NCI-H526 treated with DMSO at 0.1 percent for 48 hours (cell line): Measurements from ENCODE around the gene LCOR.
"Not testable (repeated sequence)": the region's sequence is repeated elsewhere in the genome, so short reads cannot be mapped to it uniquely, and the experiment has no call there.

Source experiments
- DNase-seq: peaks from one replicate; lab custom pipeline; 2025; lab: John Stamatoyannopoulos, UW

LCOR gene

DNA sequence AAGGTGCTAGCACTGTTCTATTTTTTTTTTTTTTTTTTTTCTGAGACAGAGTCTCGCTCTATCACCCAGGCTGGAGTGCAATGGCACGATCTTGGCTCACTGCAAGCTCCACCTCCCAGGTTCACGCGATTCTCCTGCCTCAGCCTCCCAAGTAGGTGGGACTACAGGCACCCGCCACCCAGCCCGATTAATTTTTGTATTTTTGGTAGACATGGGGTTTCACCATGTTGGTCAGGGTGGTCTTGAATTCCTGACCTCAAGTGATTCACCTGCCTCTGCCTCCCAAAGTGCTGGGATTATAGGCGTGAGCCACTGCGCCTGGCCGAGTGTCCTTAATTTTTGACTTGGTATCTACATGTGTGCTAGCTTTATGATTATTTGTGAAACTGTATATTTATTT lies 201.7 kb downstream of the LCOR start:
- not testable (repeated sequence) for DNase-seq

DNA sequence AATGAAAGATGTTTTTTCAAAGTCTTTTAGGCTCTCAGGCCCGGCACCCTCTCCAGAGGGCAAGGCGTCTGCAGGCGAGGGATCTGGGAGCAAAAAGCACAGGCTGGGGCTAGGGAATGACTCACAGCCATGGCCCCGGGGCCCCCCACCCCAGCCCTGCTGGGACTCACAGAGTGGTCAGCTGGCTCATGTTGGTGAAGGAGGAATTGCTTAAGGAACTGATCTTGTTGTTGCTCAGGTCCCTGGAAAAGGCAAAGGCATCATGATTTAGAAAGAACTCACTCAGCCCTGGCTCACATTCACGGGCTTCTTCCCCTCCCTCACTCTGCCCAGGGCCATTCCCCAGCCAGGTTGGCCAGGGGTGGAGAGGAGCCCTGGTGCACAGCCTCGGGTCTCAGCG lies 202.2 kb downstream of the LCOR start:
- no peak for DNase-seq

DNA sequence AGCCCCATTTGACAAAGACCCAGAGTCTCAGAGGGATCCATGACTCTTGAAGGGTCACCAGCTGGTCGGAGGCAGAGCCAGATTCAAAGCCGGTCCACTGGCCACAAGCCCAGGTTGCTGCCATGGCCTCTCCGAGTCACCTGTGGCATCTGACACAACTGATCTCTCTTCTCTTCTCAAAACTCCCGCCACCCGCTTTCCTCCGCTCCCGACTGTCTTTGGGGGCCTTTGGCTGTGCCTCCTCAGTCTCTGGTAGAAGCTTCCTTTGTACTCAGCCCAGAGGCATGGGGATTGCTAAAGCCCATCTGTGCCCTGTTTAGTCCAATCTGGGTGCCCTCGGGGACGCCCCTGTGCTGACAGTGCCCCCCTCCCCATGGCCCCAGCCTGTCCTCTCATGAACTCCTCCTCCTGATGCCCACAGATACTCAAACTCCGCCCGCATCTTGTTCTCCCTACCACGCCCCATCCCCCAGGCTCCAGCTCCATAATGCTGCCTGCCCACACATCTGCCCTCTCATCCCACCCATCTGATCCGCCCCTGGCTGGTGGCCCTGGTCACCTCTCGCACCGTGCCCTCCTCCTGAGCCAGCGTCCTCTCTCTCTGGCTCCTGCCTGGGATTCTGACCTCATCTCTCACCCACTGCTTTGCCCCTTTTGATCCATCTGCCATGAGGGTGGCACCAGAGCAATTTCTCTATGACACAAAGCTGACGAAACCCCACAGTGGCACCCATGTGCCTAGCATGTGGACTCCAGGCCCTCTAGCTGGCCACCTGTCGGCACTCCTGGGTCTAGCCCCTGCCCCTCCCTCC lies 203.1 kb downstream of the LCOR start:
- no peak for DNase-seq

DNA sequence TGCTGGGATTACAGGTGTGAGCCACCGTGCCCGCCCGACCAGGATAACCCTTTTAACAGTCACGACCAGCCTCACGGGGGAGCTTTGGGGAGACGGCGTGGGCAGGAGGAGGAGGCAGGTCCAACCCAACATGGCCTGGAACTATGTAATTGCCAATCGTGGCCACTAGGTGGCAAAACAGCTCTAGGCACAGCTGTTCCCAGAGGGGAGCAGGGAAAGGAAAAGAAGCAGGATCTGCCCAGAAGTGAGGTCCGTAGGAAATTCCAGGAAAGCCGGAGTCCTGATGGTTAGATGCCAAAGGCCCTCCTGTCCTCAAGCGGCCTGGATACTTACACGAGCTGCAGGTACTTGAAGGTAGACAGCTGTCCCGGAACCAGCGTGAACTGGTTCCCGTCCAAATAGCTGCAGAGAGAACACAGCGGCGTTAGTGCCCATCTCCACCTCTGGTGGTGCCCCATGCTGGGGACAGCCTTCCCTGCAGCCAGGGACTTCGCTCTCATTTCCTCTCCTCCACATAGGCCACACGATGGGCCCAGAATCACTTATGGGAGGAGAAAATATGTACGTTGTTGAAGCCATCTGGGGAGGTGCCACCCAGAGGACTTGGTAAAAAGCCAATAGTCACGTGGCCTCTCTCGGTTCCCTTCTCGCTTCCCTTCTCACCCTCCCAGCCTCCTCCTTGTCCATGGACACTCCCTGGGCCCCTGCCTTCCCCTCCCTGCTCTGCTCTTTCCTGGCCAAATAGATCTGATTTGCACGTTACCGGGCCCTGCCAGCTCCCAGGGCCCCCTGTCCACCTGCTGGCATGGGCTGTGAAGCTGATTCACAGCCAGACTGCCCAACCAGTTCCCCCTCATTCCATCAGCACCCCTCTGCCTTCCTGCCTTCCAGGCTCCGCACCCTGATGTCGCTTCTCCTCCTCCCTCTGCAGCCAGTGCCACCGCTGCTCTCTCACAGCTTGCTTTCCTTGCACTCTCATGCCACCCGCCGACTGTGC lies 205.6 kb downstream of the LCOR start:
- DNase-seq = peak; percentile 48

DNA sequence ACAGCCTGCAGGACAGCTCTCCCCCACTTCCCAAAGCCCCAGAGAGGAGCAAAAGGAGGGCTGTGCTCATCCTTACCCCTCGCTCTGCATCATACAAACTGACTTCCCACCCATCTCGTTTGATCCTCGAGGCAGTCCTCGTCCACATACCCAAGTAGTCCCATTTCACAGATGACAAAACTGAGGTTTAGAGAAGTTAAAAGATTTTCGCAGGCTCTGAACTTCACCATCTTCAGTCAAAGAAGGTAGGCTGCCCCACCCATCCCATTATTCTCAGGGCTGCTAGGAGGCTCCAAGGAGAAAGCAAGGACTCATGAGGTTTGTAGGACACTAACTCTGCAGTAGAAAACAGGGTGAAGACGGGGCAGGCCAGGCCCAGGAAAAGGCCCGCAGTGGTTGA lies 206.6 kb downstream of the LCOR start:
- DNase-seq = no peak

DNA sequence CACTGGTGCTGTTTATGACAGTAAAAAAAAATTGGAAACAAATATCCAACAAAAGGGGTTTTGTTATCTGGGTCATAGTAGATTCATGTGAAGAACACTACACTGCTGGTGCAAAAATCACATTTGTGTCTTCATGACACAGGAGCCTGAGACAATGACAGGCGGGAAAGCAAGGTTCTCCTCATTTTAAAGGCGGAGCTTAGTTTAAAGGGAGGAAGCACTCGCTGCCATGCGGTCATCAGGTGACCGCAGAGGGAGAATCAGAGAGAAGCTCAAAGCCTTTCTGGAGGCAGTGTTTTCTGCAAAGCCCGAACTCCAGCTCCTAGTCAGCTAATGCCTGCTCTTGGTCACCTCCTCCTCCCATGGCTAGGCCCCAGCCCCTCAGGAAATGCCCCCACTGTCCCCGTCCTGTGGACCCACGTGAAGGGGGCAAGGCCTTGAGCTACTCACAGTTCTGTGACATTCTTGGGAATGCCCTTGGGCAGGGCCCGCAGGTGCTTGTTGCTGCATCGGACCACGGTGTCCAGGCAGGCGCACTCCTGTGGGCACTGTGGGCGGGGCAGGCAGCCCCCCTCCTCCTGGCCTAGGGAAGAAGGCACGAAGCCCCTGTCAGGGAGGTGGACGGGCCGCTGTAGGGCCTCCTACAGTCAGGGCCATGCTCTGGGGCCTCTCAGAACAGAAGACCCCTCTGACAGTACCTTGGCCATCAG lies 207.6 kb downstream of the LCOR start:
- no peak for DNase-seq

DNA sequence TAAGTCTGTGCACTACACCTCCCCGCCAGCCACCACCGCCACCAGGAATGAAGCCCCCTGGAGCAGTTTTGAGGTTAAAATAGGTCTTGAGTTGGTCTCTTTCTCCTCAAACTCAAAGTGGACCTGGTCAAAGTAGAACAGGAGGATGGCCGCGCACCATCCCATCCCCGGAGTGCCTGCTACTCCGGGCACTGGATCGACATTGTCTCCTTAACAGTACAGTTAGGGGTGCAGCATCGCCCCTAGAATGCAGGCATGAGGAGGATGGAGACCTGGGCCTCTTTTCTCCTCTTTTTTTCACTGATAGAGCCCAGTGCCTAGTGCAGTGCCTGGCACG lies 208.1 kb downstream of the LCOR start:
- DNase-seq = no peak

DNA sequence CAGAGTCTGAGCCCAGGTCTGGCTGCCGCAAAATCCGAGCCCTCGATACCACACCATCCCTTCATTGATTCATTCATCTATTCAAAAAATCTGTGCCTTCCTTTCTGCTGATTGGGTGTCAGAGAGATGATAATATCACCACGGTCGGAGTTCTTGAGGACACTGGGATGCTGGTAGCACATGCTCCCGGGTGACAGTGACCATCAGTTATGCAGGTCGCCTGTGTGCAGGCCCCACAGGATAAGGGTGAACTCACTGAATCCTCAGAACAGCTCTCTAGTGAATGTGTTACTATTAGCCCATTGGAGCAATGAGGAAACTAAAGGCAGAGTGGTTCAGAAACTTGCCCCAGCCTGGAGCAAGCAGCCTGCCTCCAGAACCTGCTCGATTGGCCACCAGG lies 208.6 kb downstream of the LCOR start:
- DNase-seq = no peak

DNA sequence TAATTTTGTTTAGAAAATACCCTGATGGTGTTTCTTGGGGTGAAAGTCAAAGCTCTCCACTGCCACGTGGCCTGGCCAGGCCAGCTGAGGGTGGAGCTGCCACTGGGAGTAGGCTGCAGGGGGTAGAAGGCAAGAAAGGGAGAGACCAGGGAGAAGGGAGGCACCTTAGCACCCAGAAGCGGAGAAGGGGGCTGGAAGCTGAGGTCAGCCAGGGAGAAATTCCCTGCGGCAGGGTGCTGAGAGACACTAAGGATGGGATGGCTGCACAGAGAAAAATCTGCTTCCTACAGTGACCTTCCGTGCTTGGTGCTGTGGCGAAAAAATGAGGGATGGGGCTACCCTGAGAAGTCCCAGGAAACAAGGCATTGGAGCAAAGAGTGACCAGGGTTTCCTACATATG lies 210.0 kb downstream of the LCOR start:
- no peak for DNase-seq

DNA sequence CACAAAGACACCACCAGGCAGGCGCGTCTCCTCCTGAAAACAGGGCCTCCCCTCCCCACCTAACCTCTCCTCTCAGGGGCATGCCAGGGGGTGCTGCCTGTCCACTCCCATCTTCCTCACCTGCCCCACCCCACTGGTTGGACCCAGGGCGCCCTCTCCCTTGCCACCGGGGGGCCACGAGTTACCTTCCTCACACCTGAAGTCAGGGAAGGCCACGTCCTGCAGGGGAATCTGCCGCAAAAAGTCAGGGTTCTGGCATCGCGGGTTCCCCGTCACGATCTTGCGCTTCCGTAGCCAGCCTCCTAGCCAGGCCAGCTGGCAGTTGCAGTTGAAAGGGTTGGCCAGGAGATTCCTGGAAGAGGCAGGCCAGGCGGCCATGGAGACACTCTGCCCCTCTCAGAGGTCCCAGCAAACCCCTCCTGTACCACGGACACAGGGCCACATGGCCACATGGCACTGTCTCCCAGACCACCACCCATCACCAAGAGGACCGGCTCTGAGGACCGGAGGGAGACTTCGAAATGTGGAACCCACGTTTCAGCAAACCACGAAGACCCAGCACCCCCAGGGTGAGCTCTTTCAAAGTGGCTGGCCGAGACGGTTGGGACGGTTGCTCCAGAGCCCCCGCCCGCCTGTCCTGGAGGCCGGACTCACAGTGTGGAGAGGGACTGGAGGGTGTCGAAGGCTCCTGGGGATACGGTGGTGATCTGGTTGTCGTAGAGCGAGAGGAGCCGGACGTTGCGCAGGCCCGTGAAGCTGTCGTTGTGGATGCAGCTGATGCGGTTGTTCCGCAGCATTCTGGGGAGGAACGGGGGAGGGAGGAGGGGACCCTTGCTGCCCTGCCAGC lies 210.8 kb downstream of the LCOR start:
- DNase-seq = no peak

DNA sequence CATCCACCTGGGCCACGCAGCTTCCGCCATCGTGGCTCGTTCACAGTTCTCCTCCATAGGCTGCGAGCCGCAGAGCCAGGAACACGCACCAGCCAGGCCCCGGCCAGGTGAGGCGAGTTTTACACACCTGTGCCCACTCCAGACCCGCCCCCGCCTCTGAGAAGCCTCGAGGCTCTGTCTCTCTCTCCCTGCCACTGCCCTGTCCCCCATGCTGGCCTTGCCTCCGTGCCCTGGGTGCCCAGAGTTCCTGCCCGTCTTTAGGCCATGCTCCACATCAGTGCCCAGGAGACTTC lies 211.4 kb downstream of the LCOR start:
- DNase-seq = no peak
